ENCODE data around the gene PAX2.

PAX2 gene

GRCh38 chr10:100811752-100812750 is 66.7 kb downstream of the PAX2 start:
- no peak for DNase-seq (ENCODE audit: low read depth in 4 of 4, low spot score in 1 of 4)

- no peak for DNase-seq (ENCODE audit: low read depth in 4 of 4, low spot score in 1 of 4)
These were observed 67.6 kb downstream of the PAX2 start for GRCh38 chr10:100812978-100813377.

- no peak for DNase-seq (ENCODE audit: low read depth in 4 of 4, low spot score in 1 of 4)
These were observed 69.5 kb downstream of the PAX2 start for GRCh38 chr10:100814751-100815474.

GRCh38 chr10:100816671-100817070 is 71.3 kb downstream of the PAX2 start:
- DNase-seq (ENCODE audit: low read depth in 4 of 4, low spot score in 1 of 4): no peak

GRCh38 chr10:100817268-100817839 is 72.0 kb downstream of the PAX2 start:
- DNase-seq (ENCODE audit: low read depth in 4 of 4, low spot score in 1 of 4): no peak

- no peak for DNase-seq (ENCODE audit: low read depth in 4 of 4, low spot score in 1 of 4)
These were observed 74.0 kb downstream of the PAX2 start for GRCh38 chr10:100819424-100819823.

- no peak for DNase-seq (ENCODE audit: low read depth in 4 of 4, low spot score in 1 of 4)
These were observed 77.8 kb downstream of the PAX2 start for GRCh38 chr10:100823194-100823593.

GRCh38 chr10:100824886-100825285 is 79.5 kb downstream of the PAX2 start:
- no peak for DNase-seq (ENCODE audit: low read depth in 4 of 4, low spot score in 1 of 4)

- DNase-seq (ENCODE audit: low read depth in 4 of 4, low spot score in 1 of 4): no peak
These were observed 80.0 kb downstream of the PAX2 start for GRCh38 chr10:100825325-100825875.

- no peak for DNase-seq (ENCODE audit: low read depth in 4 of 4, low spot score in 1 of 4)
These were observed 80.8 kb downstream of the PAX2 start for GRCh38 chr10:100826031-100826651.

GRCh38 chr10:100826661-100826982 is 81.2 kb downstream of the PAX2 start:
- DNase-seq (ENCODE audit: low read depth in 4 of 4, low spot score in 1 of 4): no peak

- DNase-seq (ENCODE audit: low read depth in 4 of 4, low spot score in 1 of 4): no peak
These were observed 81.8 kb downstream of the PAX2 start for GRCh38 chr10:100826983-100827818.

- no peak for DNase-seq (ENCODE audit: low read depth in 4 of 4, low spot score in 1 of 4)
These were observed 82.7 kb downstream of the PAX2 start for GRCh38 chr10:100827819-100828737.

- DNase-seq (ENCODE audit: low read depth in 4 of 4, low spot score in 1 of 4): no peak
These were observed 83.3 kb downstream of the PAX2 start for GRCh38 chr10:100828738-100829096.

- DNase-seq (ENCODE audit: low read depth in 4 of 4, low spot score in 1 of 4): no peak
These were observed 83.9 kb downstream of the PAX2 start for GRCh38 chr10:100829097-100829870.

GRCh38 chr10:100829933-100830727 is 84.7 kb downstream of the PAX2 start:
- no peak for DNase-seq (ENCODE audit: low read depth in 4 of 4, low spot score in 1 of 4)

- DNase-seq (ENCODE audit: low read depth in 4 of 4, low spot score in 1 of 4): no peak
These were observed 85.3 kb downstream of the PAX2 start for GRCh38 chr10:100830728-100831111.

GRCh38 chr10:100831742-100832141 is 86.4 kb downstream of the PAX2 start:
- no peak for DNase-seq (ENCODE audit: low read depth in 4 of 4, low spot score in 1 of 4)
